Astrocyte (in vitro differentiated cells and primary cell): ENCODE data around the gene FBXL14. TPM values are rescaled to one million over a fixed set of nuclear protein-coding genes. Genes with fewer than 3 reads are reported as not detected.
A peak's percentile ranks its signal among the peaks of the same experiment; 100 is the strongest.

Source experiments
- DNase-seq: peaks from one replicate; pipeline ENCODE4 v3.0.0-alpha.2; 2010; ENCODE audit warnings: low read depth
- FAIRE-seq: peaks from 2 replicates; lab custom pipeline; 2011; peaks lifted over from hg19 to GRCh38; lab: Jason Lieb, UNC
- H2AFZ ChIP-seq: 2 replicates; pipeline ENCODE4 v1.6.0; 2012; ENCODE audit warnings: low read depth, low read length, inconsistent platforms
- H3K27ac ChIP-seq: 2 replicates; pipeline ENCODE4 v1.5.1; 2011; ENCODE audit warnings: low read depth, low read length, inconsistent platforms
- H3K27me3 ChIP-seq: 2 replicates; pipeline ENCODE4 v1.6.0; 2011; ENCODE audit warnings: low read length, inconsistent platforms; ENCODE audit not compliant: insufficient read depth
- H3K36me3 ChIP-seq: 2 replicates; pipeline ENCODE4 v1.5.1; 2011; ENCODE audit warnings: low read length, inconsistent platforms; ENCODE audit not compliant: insufficient read depth
- H3K4me1 ChIP-seq: 2 replicates; pipeline ENCODE4 v1.5.1; 2011; ENCODE audit warnings: low read length, inconsistent platforms; ENCODE audit not compliant: insufficient read depth
- H3K4me2 ChIP-seq: 2 replicates; pipeline ENCODE4 v1.6.0; 2012; ENCODE audit warnings: low read length, inconsistent platforms
- H3K4me3 ChIP-seq: 2 replicates; pipeline ENCODE4 v1.5.1; 2011; ENCODE audit warnings: low read depth, mild to moderate bottlenecking, low read length, inconsistent platforms; ENCODE audit not compliant: insufficient read depth
- H3K79me2 ChIP-seq: 2 replicates; pipeline ENCODE4 v1.6.0; 2012; ENCODE audit warnings: mild to moderate bottlenecking, low read length, inconsistent platforms; ENCODE audit not compliant: insufficient read depth
- H3K9ac ChIP-seq: 2 replicates; pipeline ENCODE4 v1.6.0; 2012; ENCODE audit warnings: mild to moderate bottlenecking, low read length, inconsistent platforms
- H3K9me3 ChIP-seq: 2 replicates; pipeline ENCODE4 v1.5.1; 2012; ENCODE audit warnings: low read depth, mild to moderate bottlenecking, low read length, inconsistent platforms; ENCODE audit not compliant: insufficient read depth
- H4K20me1 ChIP-seq: 2 replicates; pipeline ENCODE4 v1.6.0; 2012; ENCODE audit warnings: low read length, inconsistent platforms; ENCODE audit not compliant: insufficient read depth
- H3K27ac Mint-ChIP-seq: one replicate; pipeline ENCODE4 v1.8.0; 2021; ENCODE audit warnings: mild to moderate bottlenecking, mixed read lengths; ENCODE audit not compliant: unreplicated experiment
- H3K27me3 Mint-ChIP-seq: one replicate; pipeline ENCODE4 v1.8.0; 2021; ENCODE audit warnings: low read depth, mixed read lengths; ENCODE audit not compliant: unreplicated experiment
- H3K36me3 Mint-ChIP-seq: one replicate; pipeline ENCODE4 v1.8.0; 2021; ENCODE audit warnings: low read depth, mixed read lengths; ENCODE audit not compliant: unreplicated experiment
- H3K4me1 Mint-ChIP-seq: one replicate; pipeline ENCODE4 v1.8.0; 2021; ENCODE audit warnings: low read depth, mixed read lengths; ENCODE audit not compliant: unreplicated experiment
- H3K4me3 Mint-ChIP-seq: one replicate; pipeline ENCODE4 v1.8.0; 2021; ENCODE audit warnings: mild to moderate bottlenecking, moderate library complexity, mixed read lengths; ENCODE audit not compliant: unreplicated experiment
- H3K9me3 Mint-ChIP-seq: one replicate; pipeline ENCODE4 v1.8.0; 2021; ENCODE audit warnings: mild to moderate bottlenecking, mixed read lengths; ENCODE audit not compliant: unreplicated experiment
- CTCF ChIP-seq: IDR thresholded peaks from 2 replicates; pipeline ENCODE4 v1.5.1; 2011; ENCODE audit warnings: low read depth, mild to moderate bottlenecking, inconsistent platforms, low read length, moderate library complexity; ENCODE audit not compliant: insufficient read depth
- EZH2 ChIP-seq: IDR thresholded peaks from 2 replicates; pipeline ENCODE4 v1.6.1; 2012; ENCODE audit warnings: mild to moderate bottlenecking, low read length, inconsistent platforms; ENCODE audit not compliant: insufficient read depth
- total RNA-seq: library from RNA; stranded (reverse); gene quantifications from 2 replicates; pipeline ENCODE4 v1.2.1, GENCODE V29; 2021

Gene FBXL14
- total RNA-seq, 1 donor from 2014 or later = 9.2 TPM

- H3K4me3 Mint-ChIP-seq = no peak overlapping the region
- no peaks in the 10 kb centered on the region for H3K27me3 ChIP-seq
- DNase-seq (no peak), FAIRE-seq (no peak)
- H3K4me3 ChIP-seq = no peak overlapping the region
- H3K4me1 ChIP-seq = peaks cover 12% of the 10 kb centered on the region
- H3K36me3 Mint-ChIP-seq = peaks cover 37% of the 10 kb centered on the region
- no peaks in the 10 kb centered on the region for H3K27me3 Mint-ChIP-seq
- H3K36me3 ChIP-seq = peaks cover 7% of the 10 kb centered on the region
- peaks cover 4% of the 10 kb centered on the region for H3K4me1 Mint-ChIP-seq
- no peaks in the 10 kb centered on the region for H3K9me3 Mint-ChIP-seq
- H3K79me2 ChIP-seq = no peaks in the 10 kb centered on the region
- H2AFZ ChIP-seq = no peak overlapping the region
- H3K9me3 ChIP-seq = no peaks in the 10 kb centered on the region
- no peak overlapping the region for H3K27ac Mint-ChIP-seq
- no peak for TF ChIP-seq EZH2
- no peak for TF ChIP-seq CTCF
- H3K4me2 ChIP-seq = no peak overlapping the region
- H3K27ac ChIP-seq = no peak overlapping the region
- no peak overlapping the region for H3K9ac ChIP-seq
- peaks cover 41% of the 10 kb centered on the region for H4K20me1 ChIP-seq
These were observed 48.7 kb upstream of the FBXL14 start for GRCh38 chr12:1643043-1643442.

DNA sequence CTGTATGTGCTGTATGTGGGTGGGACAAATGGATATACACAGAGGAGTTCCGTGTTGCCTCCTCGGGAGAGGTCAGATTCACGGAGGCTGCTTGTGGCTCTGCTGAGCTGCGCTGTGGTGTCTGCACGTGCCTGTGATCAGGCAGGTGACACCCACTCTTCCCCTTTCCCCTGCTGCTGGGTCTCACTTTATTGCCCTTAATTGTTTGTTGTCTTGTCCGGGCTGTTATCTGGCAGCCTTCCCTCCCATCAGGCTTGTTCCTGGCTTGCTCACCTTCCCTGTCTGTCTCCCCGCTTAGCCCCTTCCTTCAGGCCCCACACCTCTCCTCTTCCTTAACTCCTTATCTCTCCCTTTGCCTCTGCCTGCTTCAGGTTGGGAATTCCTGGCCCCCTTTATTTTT lies 48.1 kb upstream of the FBXL14 start:
- TF ChIP-seq EZH2 (no peak), CTCF (no peak)
- H3K27ac Mint-ChIP-seq = no peak overlapping the region
- Histone ChIP-seq H3K9me3 (no peaks in the 10 kb centered on the region), H4K20me1 (peaks cover 41% of the 10 kb centered on the region), H3K36me3 (peaks cover 7% of the 10 kb centered on the region), H3K79me2 (no peaks in the 10 kb centered on the region), H3K4me3 (no peak overlapping the region), H3K27me3 (no peaks in the 10 kb centered on the region), H3K27ac (no peak overlapping the region), H3K4me1 (peaks cover 12% of the 10 kb centered on the region), H3K9ac (no peak overlapping the region), H3K4me2 (no peak overlapping the region), H2AFZ (no peak overlapping the region)
- no peaks in the 10 kb centered on the region for H3K27me3 Mint-ChIP-seq
- no peaks in the 10 kb centered on the region for H3K9me3 Mint-ChIP-seq
- H3K4me1 Mint-ChIP-seq = peaks cover 4% of the 10 kb centered on the region
- H3K36me3 Mint-ChIP-seq = peaks cover 37% of the 10 kb centered on the region
- FAIRE-seq = no peak
- no peak overlapping the region for H3K4me3 Mint-ChIP-seq
- no peak for DNase-seq

GRCh38 chr12:1640328-1641234 lies 46.2 kb upstream of the FBXL14 start:
- no peaks in the 10 kb centered on the region for H3K9me3 Mint-ChIP-seq
- peak overlapping the region; percentile 26 for H3K27ac Mint-ChIP-seq
- DNase-seq (no peak), FAIRE-seq (no peak)
- H3K4me3 Mint-ChIP-seq = no peak overlapping the region
- Histone ChIP-seq H3K27me3 (no peaks in the 10 kb centered on the region), H3K4me3 (no peak overlapping the region), H3K36me3 (peaks cover 9% of the 10 kb centered on the region), H3K9ac (no peak overlapping the region), H2AFZ (no peak overlapping the region), H3K27ac (no peak overlapping the region), H3K79me2 (no peaks in the 10 kb centered on the region), H3K4me2 (no peak overlapping the region), H3K4me1 (peaks cover 12% of the 10 kb centered on the region), H3K9me3 (no peaks in the 10 kb centered on the region), H4K20me1 (peaks cover 47% of the 10 kb centered on the region)
- no peaks in the 10 kb centered on the region for H3K4me1 Mint-ChIP-seq
- no peak for TF ChIP-seq EZH2
- peaks cover 31% of the 10 kb centered on the region for H3K36me3 Mint-ChIP-seq
- H3K27me3 Mint-ChIP-seq = no peaks in the 10 kb centered on the region
